ENCODE results near the gene FYN.
A peak's percentile ranks its signal among the peaks of the same experiment; 100 is the strongest.

The FYN gene

DNA sequence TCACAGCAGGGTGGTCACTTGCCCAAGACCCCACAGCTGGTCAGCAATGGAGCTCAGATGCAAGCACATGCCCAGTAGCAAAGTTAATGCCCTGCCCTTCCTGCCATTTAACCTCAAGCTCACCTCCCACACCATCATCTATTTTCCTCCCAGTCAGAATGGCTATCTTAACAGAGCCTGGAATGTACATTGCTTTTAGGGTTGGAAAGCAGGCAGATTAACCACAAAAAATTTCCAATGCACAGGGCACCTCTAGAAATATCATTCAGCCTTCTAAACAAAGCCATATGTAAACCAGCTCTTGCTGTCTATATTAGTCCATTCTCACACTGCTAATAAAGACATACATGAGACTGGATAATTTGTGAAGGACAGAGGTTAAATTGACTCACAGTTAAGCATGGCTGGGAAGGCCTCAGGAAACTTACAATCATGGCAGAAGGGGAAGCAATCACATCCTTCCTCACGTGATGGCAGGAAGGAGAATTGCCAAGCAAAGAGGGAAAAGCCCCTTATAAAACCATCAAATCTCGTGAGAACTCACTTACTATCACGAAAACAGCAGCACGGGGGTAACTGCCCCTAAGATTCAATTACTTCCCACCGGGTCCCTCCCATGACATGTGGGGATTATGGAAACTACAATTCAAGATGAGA is 106.9 kb downstream of the FYN start:
- DNase-seq: no peak

DNA sequence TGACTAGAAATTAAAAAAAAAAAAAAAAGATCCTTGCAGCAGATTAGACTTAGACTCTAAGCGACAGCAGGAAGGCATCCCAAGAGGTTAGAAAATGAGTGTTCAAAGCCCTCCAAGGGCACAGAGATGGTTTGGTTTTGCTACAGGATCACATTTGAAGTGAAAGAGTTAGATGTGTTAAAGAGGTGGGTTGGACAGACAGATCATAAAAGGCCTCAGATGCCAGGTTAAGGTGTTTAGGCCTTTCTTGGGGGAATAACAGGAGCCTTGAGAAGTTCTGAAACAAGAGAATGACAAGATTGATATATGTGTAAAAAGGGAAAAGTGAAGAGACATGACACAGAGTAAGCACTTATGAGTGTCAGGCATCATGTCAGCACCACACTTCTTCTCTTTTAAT is 107.5 kb downstream of the FYN start:
- no peak for DNase-seq

DNA sequence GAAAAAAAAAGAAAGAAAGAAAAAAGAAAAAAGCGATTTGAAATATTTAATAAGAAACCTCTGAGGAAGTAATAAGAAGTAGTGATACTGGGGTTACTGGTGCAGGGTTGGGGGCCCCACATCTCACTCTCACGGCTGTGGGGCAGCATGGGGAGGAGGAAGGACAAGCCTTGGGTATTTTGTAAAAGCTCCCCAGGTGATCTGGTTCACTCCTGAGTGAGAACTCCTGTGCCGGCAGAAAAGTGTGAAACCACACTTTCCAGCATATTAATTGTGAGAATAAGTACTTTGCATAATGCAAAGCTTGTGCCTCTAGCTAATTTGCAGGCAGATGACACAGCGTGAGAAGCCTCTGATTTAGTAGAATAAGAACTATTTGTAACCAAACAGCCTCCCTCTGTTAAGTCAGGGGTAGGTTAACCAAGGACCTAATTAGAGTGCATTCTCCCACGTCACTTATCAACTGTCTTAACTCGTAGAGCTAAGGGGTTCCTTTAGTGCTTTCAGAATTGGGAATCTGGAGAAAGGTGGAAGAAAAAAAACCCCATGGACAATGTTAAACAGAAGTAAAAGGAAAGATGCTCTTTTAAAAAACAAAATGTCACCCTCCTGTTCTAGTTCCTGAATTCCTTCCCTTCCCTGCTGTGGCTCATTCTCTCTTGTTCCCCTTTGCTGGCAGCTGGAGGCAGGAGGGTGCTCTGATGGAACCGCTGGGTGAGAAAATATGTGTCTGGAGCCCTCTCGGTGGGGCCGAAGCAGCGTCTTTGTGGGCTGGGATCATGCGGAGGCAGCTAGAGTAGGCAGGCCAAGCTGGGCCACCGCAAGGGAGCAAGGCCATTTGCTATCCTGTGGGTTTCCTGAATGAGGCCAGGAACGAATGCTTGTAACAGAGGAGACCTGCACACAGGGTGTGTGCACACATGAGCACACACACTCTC is 108.7 kb downstream of the FYN start:
- DNase-seq: peak; percentile 30

DNA sequence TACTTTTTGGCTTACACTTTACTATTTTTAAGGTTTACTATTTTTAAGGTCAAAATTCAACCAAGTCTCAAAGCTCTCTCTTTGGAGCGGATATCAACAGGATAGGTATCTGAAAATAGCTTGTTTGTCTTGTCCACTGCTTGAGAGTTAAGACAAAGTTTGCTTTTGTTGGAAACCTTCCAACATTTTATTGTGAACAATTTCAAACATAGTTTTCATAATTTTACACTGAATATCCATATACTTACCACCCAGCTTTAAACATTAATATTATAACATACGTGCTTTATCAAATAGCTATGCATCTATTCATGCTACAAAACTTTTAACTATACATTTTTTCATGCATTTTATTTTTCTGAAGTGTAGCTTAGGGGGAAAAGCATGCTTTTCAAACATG is 109.9 kb downstream of the FYN start:
- DNase-seq: no peak

DNA sequence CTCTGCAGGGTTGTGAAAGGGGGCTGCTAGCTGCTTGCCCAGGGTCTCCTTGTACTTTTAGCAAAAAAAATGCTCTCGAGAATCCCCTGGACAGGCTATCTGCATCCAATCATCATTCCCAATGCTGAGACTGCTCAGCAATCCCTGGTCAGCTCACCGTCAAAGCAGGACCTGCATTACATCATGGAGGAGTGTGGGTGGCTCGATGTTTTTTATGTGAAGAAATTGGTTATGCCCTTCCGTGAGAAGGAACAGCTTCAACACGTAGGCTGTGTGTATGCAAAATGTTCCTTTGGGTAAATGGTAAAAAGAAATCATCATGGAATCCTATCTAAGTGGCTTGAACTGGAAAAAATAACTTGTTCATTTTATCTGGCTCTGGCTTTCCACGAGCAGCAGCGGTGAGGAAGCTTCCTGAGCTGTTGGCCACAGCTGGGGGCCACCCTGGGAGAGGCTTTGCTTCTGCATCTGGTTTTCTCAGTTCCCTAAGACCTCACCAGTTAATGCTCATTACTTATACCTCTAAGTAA is 111.4 kb downstream of the FYN start:
- peak; percentile 72 for DNase-seq

DNA sequence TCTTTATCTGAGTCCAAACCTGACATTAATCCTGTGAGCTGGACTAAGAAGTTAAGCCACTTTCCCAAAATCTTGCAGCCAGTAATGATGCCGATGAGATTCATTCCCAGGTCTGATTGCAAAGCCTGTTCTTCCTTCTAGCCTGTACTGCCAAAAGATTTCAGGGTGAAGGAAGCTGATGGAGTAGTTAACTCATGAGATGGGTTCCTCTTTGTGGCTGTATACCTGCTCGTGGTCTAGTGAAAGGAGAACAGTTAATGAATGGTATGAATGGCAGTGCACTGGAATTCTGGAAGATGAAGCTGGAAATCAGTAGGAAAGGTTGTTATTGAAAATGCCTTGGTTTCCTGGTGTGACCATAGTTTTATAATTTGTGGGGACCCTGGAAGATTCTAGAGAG is 112.0 kb downstream of the FYN start:
- DNase-seq: no peak

DNA sequence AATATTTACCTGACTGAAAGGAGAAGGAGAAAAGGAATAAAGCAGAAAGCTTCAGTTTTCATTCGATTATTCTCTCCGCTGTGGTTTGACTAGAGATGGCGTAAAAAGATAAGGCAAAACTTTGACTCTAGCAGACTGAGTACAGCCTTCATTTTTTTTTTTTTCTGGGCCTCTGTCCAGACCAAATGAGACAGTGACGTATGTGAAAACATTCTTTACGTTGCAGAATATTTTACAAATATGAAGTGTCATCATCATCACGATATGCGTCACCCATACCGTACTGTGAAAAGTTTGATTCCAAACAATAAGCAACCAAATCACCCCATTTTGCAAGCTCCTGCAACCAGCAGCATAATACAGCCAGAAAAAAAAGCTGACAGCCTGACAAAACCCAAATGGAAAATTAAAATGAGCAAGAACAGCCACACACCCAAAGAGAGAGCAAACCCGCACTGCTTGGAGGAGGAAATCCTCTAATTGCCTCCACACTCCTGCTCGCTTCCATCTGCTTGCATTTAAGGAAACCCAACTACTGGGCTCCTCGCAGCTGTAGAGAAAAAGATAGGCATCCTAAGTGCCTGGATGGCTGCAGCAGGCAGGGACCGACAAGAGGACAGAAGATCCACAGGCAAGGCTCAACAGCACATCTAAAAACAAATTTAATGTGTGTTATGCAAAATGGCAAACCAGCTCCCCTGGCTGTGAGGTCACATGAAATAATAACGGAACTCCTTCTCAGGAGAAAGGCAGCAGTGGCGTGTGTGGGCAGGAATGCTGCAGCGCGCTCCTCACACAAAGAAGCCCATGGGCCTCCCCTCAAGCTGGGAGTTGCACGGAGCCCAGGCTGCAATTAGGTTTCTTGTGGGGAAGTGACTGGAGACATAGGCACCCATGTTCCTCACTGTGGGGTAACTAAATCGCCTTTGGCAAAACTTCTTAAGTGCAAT is 113.1 kb downstream of the FYN start:
- DNase-seq: no peak

DNA sequence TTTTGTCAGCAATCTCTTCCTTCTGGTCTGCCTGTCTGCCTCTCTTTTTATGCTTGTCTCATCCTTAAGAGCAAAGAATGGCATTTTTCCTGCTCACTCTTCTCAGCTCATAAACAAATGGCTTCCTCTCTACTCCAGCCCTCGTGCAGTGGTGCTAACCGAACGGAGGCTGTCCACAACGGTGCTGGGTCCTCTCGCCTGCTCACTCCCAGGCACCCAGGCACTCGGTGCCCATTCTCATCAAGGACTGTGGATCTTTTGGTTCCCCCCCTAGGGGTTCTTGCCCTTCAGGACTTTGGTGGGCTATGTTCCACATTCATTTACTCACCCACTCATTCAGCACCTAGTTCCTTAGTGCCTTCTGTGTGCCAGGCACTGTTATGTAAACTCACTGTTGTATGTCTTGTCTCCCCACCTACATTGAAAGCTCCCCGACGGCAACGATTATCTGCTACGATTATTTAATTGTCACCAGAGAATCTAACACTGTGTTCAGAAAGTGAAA is 113.9 kb downstream of the FYN start:
- no peak for DNase-seq

DNA sequence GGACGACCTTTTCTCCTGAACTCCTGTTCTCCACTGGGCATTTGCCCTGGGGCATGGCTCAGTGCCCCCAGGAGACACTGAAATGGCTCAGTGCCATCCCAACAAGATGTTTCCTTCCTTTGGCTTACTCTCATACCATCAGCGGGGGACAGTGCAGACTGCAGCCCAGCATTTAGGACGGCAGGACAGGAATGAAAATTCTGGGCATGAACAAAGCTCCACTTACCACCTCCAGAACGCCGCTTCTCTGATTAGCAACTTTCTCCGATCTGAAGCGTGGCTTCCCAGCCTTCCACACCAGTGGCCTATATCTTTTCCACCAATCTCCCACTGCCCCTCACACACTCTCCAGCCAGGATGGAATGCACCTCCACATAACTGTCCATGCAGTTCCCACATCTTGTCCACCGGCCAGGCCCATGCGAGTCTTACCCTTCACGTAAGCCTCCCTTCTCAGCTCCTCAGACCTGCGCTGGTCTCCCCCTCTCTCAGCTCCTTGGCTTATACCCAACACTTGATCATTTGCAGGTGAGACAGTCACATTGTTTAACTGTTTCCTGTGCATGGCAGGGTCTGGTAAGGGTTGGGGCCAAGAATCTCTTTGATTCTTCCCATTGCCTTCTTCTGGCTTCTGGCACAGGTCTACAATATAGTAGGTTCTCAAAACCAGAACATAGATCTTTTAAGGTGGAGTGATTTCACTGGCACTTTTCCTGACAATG is 114.5 kb downstream of the FYN start:
- DNase-seq: no peak

DNA sequence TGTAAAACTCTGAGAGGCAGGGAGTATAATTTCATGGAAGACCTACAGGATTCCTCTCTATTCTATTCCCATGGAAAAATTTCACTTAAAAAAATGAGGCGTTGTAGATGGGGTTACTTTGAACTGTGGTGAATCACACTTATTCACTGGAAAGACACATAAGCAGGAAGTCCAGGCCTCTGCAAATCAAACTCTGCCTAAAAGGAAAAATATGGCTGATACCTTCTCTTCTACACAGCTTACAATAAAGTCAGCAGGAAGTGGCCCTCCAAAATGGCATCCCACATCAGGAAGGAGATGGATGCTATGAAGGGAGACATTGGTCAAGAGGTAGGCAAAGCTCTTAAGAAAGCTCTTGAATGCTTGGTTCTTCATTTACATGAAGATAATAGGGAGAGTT is 115.9 kb downstream of the FYN start:
- DNase-seq: no peak

DNA sequence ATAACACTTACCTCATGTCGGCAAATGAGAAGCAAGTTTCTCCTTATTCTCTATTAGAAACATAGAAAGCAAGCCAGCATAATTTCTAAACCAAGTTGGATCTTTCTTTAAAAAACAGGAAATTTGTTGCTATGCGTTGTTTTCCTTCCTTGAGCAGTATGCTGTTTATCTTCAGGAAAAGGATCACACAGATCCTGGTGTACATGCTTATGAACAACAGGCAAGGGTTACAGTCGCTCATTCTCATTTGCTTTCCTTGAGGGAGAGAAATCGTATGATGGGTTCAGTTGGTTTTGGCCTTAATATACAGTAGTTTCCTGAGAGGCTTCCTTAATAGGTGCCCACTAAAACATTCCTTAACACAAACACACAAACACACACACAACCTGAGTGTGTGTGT is 118.8 kb downstream of the FYN start:
- DNase-seq: no peak

DNA sequence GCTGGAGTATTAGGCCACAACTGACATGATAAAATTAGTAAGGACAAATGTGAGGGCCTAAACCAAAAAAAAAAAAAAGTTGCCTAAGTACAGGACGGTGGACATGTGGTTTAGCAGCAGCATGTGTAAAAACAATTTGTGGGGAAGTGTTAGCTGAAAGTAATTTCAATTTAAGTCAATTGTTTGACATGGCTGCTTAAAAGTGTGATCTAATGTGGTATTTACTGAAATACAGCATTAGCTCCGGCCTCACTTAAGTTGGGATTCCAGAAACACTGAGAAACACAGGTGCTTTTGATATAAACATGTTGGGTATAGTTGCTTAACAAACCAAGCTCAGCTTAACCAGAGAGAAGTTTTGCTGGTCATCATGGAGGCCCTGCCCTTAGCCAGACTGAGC is 119.7 kb downstream of the FYN start:
- DNase-seq: peak; percentile 16

DNA sequence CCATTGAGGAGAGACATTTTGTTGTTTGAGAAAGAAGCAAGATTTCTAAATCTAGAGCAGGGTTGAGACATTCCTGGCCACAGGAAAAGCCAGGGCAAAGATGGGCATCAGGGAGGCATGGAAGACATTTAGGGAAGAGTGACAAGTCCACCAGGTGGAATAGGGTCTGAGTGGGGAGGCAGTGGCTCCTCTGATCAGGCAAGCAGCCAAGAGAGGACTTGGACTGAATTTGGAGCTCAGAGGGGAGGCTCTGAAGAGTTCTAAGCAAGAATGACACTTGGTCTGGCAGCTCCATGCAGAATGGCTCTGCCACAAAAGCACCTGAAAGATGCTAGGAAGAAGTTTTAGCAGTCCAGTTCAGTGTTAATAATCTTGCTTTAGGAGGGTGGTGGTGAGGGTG is 120.8 kb downstream of the FYN start:
- no peak for DNase-seq

DNA sequence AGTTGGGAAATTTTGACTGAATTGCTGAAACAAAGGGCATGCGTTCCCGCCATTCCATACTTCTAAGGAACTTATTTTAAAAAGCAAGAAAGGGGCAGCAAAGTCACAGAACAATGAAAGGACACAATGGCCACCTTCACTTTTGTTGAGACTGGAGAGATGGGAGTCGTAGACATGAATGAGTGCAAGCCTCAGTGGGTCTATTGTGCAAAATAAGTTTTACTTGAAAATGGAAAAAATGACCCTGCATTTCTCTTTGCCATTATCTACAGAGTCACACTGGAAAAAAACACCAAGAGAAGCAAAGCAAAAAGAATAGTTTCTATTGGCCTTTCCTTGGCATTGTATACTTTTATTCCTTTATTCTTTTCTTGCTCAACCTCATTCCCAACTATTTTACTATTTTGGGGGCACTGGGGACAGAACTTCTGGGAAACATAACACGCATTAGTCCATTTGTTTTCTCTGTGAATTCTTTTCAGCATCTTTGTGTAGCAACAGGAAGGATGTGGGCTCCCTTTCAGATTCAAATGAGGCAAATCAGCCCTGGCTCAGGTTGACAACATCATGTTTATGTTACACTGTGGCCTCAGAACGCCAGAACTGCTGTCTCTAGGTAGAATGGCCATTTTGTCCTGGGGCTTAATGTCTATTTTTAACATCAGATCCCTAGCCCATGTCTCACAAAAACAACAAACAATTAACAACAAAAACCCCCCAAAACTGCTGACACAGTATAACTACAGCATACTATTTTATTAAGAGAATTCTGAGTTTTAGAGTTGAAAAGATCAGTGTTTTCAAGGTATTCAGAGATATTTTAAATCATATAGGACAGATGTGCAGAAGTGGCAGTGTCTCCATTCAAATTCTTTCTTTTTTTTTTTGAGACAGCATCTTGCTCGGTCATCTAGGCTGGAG is 122.2 kb downstream of the FYN start:
- DNase-seq: no peak

DNA sequence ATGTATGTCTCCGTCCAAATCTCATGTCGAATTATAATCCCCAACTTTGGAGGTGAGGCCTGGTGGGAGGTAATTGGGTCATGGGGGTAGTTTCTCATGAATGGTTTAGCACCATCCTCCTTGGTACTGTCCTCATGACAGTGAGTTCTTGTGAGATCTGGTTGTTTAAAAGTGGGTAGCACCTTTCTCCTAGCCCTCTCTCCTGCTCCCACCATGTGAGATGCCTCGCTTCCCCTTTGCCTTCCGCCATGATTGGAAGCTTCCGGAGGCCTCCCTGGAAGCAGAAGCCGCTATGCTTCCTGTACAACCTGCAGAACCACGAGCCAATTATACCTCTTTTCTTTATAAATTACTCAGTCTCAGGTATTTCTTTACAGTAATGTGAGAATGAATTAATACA is 123.1 kb downstream of the FYN start:
- no peak for DNase-seq

DNA sequence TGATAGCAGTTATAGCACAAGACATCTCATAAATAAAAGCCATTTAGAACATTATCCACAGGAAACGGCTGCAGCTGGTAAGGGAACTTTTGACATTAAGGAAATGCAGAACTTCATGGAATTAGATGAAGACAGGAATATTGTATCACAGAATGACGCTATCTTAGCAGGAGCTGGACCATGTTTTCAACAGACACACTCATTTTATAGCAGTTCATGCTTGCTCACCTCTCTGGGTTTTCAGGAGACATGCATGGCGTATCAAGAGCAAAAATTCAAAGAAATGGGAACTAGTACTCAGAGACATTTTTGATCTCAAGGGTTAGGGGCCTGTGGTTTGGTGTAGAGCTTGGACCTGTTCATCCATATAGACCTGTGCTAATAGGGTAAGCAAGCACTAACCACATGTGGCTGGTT is 125.0 kb downstream of the FYN start:
- no peak for DNase-seq

DNA sequence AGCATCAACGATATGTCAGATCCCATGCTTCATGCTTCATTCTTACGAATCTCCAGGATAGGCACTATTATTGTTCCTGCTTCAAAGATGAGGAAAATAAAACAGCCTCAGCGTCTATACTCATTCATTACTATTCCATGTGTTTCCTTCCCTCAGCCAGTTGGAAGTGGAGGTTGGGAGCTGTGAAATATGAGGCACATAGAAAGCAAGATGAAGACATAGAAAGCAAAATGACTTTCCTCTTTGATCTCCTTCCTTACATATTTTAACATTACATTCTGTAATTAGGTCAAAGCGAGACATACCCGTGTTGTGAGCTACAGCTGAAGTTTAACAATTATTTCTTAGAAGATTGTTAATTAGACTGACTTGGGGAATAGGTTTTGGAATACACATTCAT is 125.4 kb downstream of the FYN start:
- no peak for DNase-seq

DNA sequence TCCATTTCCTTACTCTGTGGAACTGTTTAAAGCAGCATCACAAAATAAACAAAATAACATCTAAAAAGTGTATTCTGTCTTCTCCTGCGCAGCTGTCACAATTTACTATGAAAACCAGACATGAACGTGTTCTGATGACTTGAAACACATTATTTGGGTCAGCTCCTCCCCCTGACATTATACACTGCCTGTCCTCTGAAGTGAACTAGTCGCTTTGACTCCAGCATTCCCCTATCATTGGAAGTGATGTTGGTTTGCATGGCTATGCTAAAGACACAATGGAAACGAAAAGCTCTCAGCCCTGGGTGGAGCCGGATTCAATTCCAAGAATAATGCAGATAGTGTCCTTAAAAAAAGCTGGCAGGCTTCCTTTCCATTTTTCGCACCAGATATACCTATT is 125.9 kb downstream of the FYN start:
- no peak for DNase-seq

DNA sequence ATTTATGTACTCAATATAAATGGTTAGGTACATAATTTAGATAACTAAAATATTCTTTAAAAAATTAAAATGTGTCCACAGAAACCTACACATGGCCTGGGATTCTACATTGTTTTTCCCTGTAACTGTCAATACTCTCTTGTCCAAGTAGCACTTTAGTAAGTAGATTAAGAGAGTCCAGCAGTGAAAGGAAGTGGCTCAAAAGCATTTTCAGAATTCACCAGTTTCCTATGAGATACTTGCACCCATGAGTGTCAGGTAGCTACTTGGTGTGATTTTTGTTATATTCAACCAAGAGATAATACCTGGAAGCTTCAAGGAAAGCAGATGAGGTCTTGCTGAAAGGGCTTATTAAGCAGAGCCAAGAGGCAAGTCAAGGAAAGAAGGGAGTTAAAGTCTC is 126.3 kb downstream of the FYN start:
- no peak for DNase-seq

DNA sequence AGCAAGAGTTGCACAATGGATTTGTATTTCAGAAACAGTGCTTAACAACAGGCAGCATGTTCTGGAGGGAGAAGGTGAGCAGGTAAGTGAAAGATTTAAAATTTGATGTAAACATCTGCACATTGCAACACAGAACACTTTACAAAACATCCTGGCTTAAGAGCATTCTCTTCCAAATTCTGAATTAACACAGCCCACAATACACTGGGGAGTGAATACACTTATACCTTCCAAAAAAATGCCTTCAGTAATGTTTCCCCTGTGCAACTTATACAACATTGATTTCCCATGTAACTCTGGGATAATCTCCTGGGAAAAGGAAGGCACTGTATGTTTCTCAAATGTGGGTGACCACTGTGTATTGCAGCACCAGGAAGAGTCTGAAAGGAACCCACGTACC is 127.6 kb downstream of the FYN start:
- no peak for DNase-seq

DNA sequence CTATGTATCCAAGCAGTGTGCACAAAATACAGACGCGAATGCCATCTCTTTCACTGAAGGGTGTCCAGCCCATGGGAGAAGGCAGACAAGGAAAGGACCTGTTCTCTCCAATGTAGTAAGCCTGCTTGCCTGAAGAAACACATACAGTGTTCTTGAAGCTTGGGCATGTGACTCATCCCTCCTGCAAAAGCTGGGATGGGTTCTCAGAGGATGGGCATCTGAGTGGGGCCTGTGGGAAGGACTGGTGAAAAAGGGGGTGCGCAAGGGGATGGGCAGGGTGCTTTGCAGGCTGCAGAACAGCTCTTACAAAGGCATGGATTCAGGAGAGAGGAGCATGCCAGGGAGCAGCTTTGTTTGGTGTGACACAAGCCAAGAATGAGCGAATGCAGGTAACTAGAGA is 128.1 kb downstream of the FYN start:
- DNase-seq: no peak

Measured in MV-4-11 (cell line).